Memory B cell (primary cell): ENCODE results near the gene ASXL2.
"Not testable (repeated sequence)": the region's sequence is repeated elsewhere in the genome, so short reads cannot be mapped to it uniquely, and the experiment has no call there.

Source experiments
- ATAC-seq: fragments of 150-1000 bp; cut with Tn5 transposase; 2 replicates; pipeline ENCODE4 v1.10.0; 2021; ENCODE audit warnings: low read depth, mild to moderate bottlenecking, moderate library complexity
- DNase-seq, 2 donors: peaks; one replicate each; pipeline ENCODE4 v3.0.0; 2022; ENCODE audit warnings: low spot score in 2 of 2
- H3K27ac Mint-ChIP-seq: one replicate; pipeline ENCODE4 v1.8.0; 2022; ENCODE audit warnings: mild to moderate bottlenecking, moderate library complexity, mixed read lengths
- H3K27me3 Mint-ChIP-seq: one replicate; pipeline ENCODE4 v1.8.0; 2022; ENCODE audit warnings: mixed read lengths
- H3K36me3 Mint-ChIP-seq: one replicate; pipeline ENCODE4 v1.8.0; 2022; ENCODE audit warnings: mild to moderate bottlenecking, mixed read lengths
- H3K4me1 Mint-ChIP-seq: one replicate; pipeline ENCODE4 v1.8.0; 2022; ENCODE audit warnings: mixed read lengths
- H3K4me3 Mint-ChIP-seq: one replicate; pipeline ENCODE4 v1.8.0; 2022; ENCODE audit warnings: mild to moderate bottlenecking, moderate library complexity, mixed read lengths
- H3K9me3 Mint-ChIP-seq: one replicate; pipeline ENCODE4 v1.8.0; 2022; ENCODE audit warnings: mixed read lengths

Gene ASXL2

GRCh38 chr2:25872134-25872533 is 6.2 kb downstream of the ASXL2 start:
- no peak overlapping the region for H3K4me3 Mint-ChIP-seq
- peaks cover 10% of the 10 kb centered on the region for H3K4me1 Mint-ChIP-seq
- no peaks in the 10 kb centered on the region for H3K27me3 Mint-ChIP-seq
- DNase-seq (no peak), ATAC-seq (no peak)
- peaks cover 7% of the 10 kb centered on the region for H3K36me3 Mint-ChIP-seq
- H3K9me3 Mint-ChIP-seq: no peaks in the 10 kb centered on the region
- no peak overlapping the region for H3K27ac Mint-ChIP-seq

- no peak for DNase-seq
- peaks cover 8% of the 10 kb centered on the region for H3K4me1 Mint-ChIP-seq
- peaks cover 8% of the 10 kb centered on the region for H3K36me3 Mint-ChIP-seq
- no peak for ATAC-seq
- H3K4me3 Mint-ChIP-seq: no peak overlapping the region
- no peak overlapping the region for H3K27ac Mint-ChIP-seq
- no peaks in the 10 kb centered on the region for H3K27me3 Mint-ChIP-seq
- no peaks in the 10 kb centered on the region for H3K9me3 Mint-ChIP-seq
Measured at GRCh38 chr2:25867396-25868003, 10.8 kb downstream of the ASXL2 start.

GRCh38 chr2:25856377-25856776 is 21.9 kb downstream of the ASXL2 start:
- no peaks in the 10 kb centered on the region for H3K27me3 Mint-ChIP-seq
- no peak for ATAC-seq
- no peak overlapping the region for H3K4me3 Mint-ChIP-seq
- DNase-seq: no peak
- H3K27ac Mint-ChIP-seq: no peak overlapping the region
- H3K9me3 Mint-ChIP-seq: no peaks in the 10 kb centered on the region
- no peaks in the 10 kb centered on the region for H3K36me3 Mint-ChIP-seq
- H3K4me1 Mint-ChIP-seq: peaks cover 40% of the 10 kb centered on the region

GRCh38 chr2:25855065-25855464 is 23.2 kb downstream of the ASXL2 start:
- H3K4me1 Mint-ChIP-seq: peaks cover 30% of the 10 kb centered on the region

GRCh38 chr2:25854613-25855012 is 23.7 kb downstream of the ASXL2 start:
- H3K4me1 Mint-ChIP-seq: peaks cover 30% of the 10 kb centered on the region
- H3K4me3 Mint-ChIP-seq: no peak overlapping the region
- ATAC-seq (no peak), DNase-seq (no peak)
- H3K9me3 Mint-ChIP-seq: no peaks in the 10 kb centered on the region
- H3K27ac Mint-ChIP-seq: peak overlapping the region; percentile 35
- H3K36me3 Mint-ChIP-seq: no peaks in the 10 kb centered on the region
- no peaks in the 10 kb centered on the region for H3K27me3 Mint-ChIP-seq

More at GRCh38 chr2:25855065-25855464, 23.2 kb downstream of the ASXL2 start:
- H3K36me3 Mint-ChIP-seq: no peaks in the 10 kb centered on the region
- no peak for DNase-seq
- peak overlapping the region; percentile 35 for H3K27ac Mint-ChIP-seq
- H3K27me3 Mint-ChIP-seq: no peaks in the 10 kb centered on the region
- ATAC-seq: no peak
- H3K4me3 Mint-ChIP-seq: no peak overlapping the region
- H3K9me3 Mint-ChIP-seq: no peaks in the 10 kb centered on the region

GRCh38 chr2:25853038-25853638 is 25.1 kb downstream of the ASXL2 start:
- Mint-ChIP-seq H3K4me3 (no peak overlapping the region), H3K36me3 (no peaks in the 10 kb centered on the region), H3K27me3 (no peaks in the 10 kb centered on the region), H3K4me1 (peaks cover 27% of the 10 kb centered on the region), H3K27ac (peak overlapping the region; percentile 61), H3K9me3 (no peaks in the 10 kb centered on the region)
- DNase-seq (no peak), ATAC-seq (peak; percentile 65)

- H3K9me3 Mint-ChIP-seq: peaks cover 3% of the 10 kb centered on the region
- H3K4me1 Mint-ChIP-seq: peaks cover 23% of the 10 kb centered on the region
- DNase-seq (peak in 1 of 2 donors; percentile 43), ATAC-seq (peak; percentile 95)
- peak overlapping the region; percentile 16 for H3K4me3 Mint-ChIP-seq
- peaks cover 4% of the 10 kb centered on the region for H3K36me3 Mint-ChIP-seq
- peak overlapping the region; percentile 35 for H3K27ac Mint-ChIP-seq
- H3K27me3 Mint-ChIP-seq: no peaks in the 10 kb centered on the region
Measured at GRCh38 chr2:25851740-25852503, 26.4 kb downstream of the ASXL2 start.

GRCh38 chr2:25850400-25850799 is 27.9 kb downstream of the ASXL2 start:
- not testable (repeated sequence) for H3K27ac Mint-ChIP-seq, H3K9me3 Mint-ChIP-seq, ATAC-seq, DNase-seq, H3K36me3 Mint-ChIP-seq, H3K27me3 Mint-ChIP-seq, H3K4me3 Mint-ChIP-seq
- H3K4me1 Mint-ChIP-seq: peaks cover 23% of the 10 kb centered on the region

GRCh38 chr2:25849350-25849749 is 28.9 kb downstream of the ASXL2 start:
- not testable (repeated sequence) for ATAC-seq, H3K27me3 Mint-ChIP-seq, H3K27ac Mint-ChIP-seq, H3K36me3 Mint-ChIP-seq, H3K4me3 Mint-ChIP-seq, H3K9me3 Mint-ChIP-seq, DNase-seq
- peaks cover 17% of the 10 kb centered on the region for H3K4me1 Mint-ChIP-seq

GRCh38 chr2:25845843-25846505 is 32.3 kb downstream of the ASXL2 start:
- ATAC-seq (no peak), DNase-seq (no peak)
- H3K9me3 Mint-ChIP-seq: peaks cover 3% of the 10 kb centered on the region
- no peaks in the 10 kb centered on the region for H3K27me3 Mint-ChIP-seq
- H3K4me1 Mint-ChIP-seq: no peaks in the 10 kb centered on the region
- peaks cover 8% of the 10 kb centered on the region for H3K36me3 Mint-ChIP-seq
- no peak overlapping the region for H3K4me3 Mint-ChIP-seq
- H3K27ac Mint-ChIP-seq: no peak overlapping the region

GRCh38 chr2:25844089-25844488 is 34.2 kb downstream of the ASXL2 start:
- no peak for ATAC-seq
- H3K4me3 Mint-ChIP-seq: no peak overlapping the region
- no peaks in the 10 kb centered on the region for H3K27me3 Mint-ChIP-seq
- H3K9me3 Mint-ChIP-seq: peaks cover 3% of the 10 kb centered on the region
- peaks cover 12% of the 10 kb centered on the region for H3K36me3 Mint-ChIP-seq
- H3K4me1 Mint-ChIP-seq: peaks cover 2% of the 10 kb centered on the region
- DNase-seq: no peak
- no peak overlapping the region for H3K27ac Mint-ChIP-seq

GRCh38 chr2:25842155-25842554 is 36.1 kb downstream of the ASXL2 start:
- Mint-ChIP-seq H3K4me1 (peaks cover 2% of the 10 kb centered on the region), H3K27me3 (no peaks in the 10 kb centered on the region), H3K4me3 (no peak overlapping the region), H3K27ac (no peak overlapping the region), H3K36me3 (peaks cover 10% of the 10 kb centered on the region), H3K9me3 (peaks cover under 1% of the 10 kb centered on the region)
- ATAC-seq: no peak
- no peak for DNase-seq

GRCh38 chr2:25838152-25838756 is 40.0 kb downstream of the ASXL2 start:
- ATAC-seq (no peak), DNase-seq (no peak)
- H3K9me3 Mint-ChIP-seq: no peaks in the 10 kb centered on the region
- H3K27ac Mint-ChIP-seq: no peak overlapping the region
- H3K36me3 Mint-ChIP-seq: peaks cover 16% of the 10 kb centered on the region
- H3K4me1 Mint-ChIP-seq: peaks cover 2% of the 10 kb centered on the region
- no peak overlapping the region for H3K4me3 Mint-ChIP-seq
- H3K27me3 Mint-ChIP-seq: no peaks in the 10 kb centered on the region

GRCh38 chr2:25835906-25836305 is 42.4 kb downstream of the ASXL2 start:
- H3K36me3 Mint-ChIP-seq: peaks cover 33% of the 10 kb centered on the region
- no peak overlapping the region for H3K4me3 Mint-ChIP-seq
- DNase-seq (no peak), ATAC-seq (no peak)
- peaks cover 7% of the 10 kb centered on the region for H3K9me3 Mint-ChIP-seq
- H3K4me1 Mint-ChIP-seq: peaks cover 2% of the 10 kb centered on the region
- H3K27me3 Mint-ChIP-seq: no peaks in the 10 kb centered on the region
- H3K27ac Mint-ChIP-seq: no peak overlapping the region
